Mucosa of rectum (tissue), 2 donors: ENCODE measurements around the gene SMG7.

Experiments used
- H3K27ac ChIP-seq, 2 donors: one replicate each; pipeline ENCODE4 v1.7.0; 2013; ENCODE audit warnings: inconsistent platforms in 2 of 2, low read depth in 2 of 2, low read length in 2 of 2
- H3K27me3 ChIP-seq, 2 donors: one replicate each; pipeline ENCODE4 v1.7.0; 2013; ENCODE audit warnings: low read length in 2 of 2; ENCODE audit not compliant: control insufficient read depth in 2 of 2, insufficient read depth in 2 of 2
- H3K36me3 ChIP-seq, 2 donors: one replicate each; pipeline ENCODE4 v1.7.0; 2013; ENCODE audit warnings: low read length in 2 of 2; ENCODE audit not compliant: control insufficient read depth in 2 of 2, insufficient read depth in 2 of 2
- H3K4me1 ChIP-seq, 2 donors: one replicate each; pipeline ENCODE4 v1.7.0; 2013; ENCODE audit warnings: low read length in 2 of 2, mild to moderate bottlenecking in 1 of 2; ENCODE audit not compliant: control insufficient read depth in 2 of 2, insufficient read depth in 2 of 2
- H3K4me3 ChIP-seq, 2 donors: one replicate each; pipeline ENCODE4 v1.7.0; 2013; ENCODE audit warnings: low read length in 2 of 2
- H3K9ac ChIP-seq, 2 donors: one replicate each; pipeline ENCODE4 v1.7.0; 2013; ENCODE audit warnings: low read length in 2 of 2, low read depth in 1 of 2, mild to moderate bottlenecking in 1 of 2
- H3K9me3 ChIP-seq, 2 donors: one replicate each; pipeline ENCODE4 v1.7.0; 2013; ENCODE audit warnings: low read length in 2 of 2; ENCODE audit not compliant: control insufficient read depth in 2 of 2
- donor health status: healthy.
- donor health status: Normal muscosa, but diverticular disease.

SMG7 gene

DNA sequence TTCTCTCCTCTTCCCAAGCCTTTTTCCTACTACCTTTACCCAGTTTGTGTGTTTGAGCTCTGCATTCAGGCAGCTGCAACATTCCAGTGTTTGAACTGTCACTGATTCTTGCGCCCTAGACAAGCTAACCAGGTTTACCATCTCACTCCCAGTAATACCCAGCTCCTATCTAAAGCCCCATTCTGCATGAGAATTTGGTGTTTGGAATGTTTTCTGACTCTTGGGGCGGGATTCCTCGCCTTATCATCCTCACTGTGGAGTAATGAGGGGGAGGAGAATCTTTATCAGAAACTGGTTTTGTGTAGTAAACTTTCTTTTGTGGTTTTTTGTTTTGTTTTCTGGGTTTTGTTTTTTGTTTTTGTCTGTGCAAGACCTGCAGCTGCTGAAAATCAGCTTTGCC, 81.5 kb downstream of the SMG7 start:
- H3K4me1 ChIP-seq: no peaks in the 10 kb centered on the region
- H3K27ac ChIP-seq: no peak overlapping the region
- no peaks in the 10 kb centered on the region for H3K27me3 ChIP-seq
- no peaks in the 10 kb centered on the region for H3K9me3 ChIP-seq
- no peak overlapping the region for H3K9ac ChIP-seq
- no peak overlapping the region for H3K4me3 ChIP-seq
- H3K36me3 ChIP-seq: peaks cover 51 to 57% of the 10 kb centered on the region in 2 donors

DNA sequence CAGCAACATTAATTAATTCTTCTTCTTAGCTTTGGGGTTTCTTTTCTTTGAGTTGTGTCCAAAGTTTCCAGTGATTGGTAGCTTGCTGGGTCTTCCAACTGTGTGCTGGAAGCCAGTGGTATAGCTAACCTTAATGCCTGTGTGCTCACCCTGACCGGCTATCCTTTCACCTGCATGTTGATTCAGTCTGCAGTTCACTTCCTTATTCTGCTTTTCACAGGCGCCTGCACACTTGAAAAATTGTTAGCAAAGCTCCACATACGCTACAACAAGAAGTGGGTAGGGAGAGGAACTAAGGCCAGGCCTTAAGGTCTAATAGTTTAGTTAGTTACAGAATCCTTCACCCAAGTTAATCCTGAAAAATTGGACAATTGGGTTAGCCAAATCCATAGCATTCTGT, 82.3 kb downstream of the SMG7 start:
- Histone ChIP-seq H3K27ac (no peak overlapping the region), H3K9ac (no peak overlapping the region), H3K36me3 (peaks cover 45 to 49% of the 10 kb centered on the region in 2 donors), H3K4me1 (no peaks in the 10 kb centered on the region), H3K9me3 (no peaks in the 10 kb centered on the region), H3K4me3 (no peak overlapping the region), H3K27me3 (no peaks in the 10 kb centered on the region)

DNA sequence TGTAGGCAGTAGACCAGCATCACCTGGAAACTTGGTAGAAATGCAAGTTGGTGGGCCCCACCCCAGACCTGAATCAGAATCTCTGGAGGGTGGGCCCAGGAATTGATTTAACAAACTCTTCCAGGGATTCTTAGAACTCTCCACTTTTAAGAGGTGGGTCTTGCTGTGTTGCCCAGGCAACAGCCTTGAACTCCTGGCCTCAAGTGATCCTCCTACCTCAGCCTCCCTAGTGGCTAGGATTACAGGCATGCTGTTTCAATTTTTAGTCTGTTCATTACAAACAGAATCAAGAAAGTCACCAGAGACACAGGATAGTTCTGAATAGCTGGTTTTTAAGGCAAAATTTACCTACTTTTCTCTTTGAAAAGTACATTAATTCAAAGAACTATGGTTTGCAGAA, 86.8 kb downstream of the SMG7 start:
- Histone ChIP-seq H3K36me3 (peaks cover 7 to 11% of the 10 kb centered on the region in 2 donors), H3K9me3 (no peaks in the 10 kb centered on the region), H3K27ac (no peak overlapping the region), H3K27me3 (no peaks in the 10 kb centered on the region), H3K4me1 (no peaks in the 10 kb centered on the region), H3K4me3 (no peak overlapping the region), H3K9ac (no peak overlapping the region)

DNA sequence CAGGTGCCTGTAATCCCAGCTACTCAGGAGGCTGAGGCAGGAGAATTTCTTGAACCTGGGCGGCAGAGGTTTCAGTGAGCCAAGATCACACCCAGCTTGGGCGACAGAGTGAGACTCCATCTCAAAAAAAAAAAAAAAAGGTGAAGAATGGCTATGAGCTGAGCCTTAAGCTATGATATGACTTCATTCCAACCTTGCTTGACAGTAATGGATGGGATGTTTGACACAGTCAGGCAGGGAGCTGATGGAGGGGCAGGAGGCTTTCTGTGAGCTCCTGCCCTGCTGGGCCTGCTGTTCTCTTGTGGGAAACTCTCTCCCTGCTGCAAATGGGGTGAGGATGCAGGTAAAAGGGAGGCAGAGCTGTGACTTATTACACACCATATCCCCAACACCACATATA, 90.4 kb downstream of the SMG7 start:
- Histone ChIP-seq H3K9ac (no peak overlapping the region), H3K36me3 (peaks cover 0 to 2% of the 10 kb centered on the region in 2 donors), H3K27me3 (no peaks in the 10 kb centered on the region)

DNA sequence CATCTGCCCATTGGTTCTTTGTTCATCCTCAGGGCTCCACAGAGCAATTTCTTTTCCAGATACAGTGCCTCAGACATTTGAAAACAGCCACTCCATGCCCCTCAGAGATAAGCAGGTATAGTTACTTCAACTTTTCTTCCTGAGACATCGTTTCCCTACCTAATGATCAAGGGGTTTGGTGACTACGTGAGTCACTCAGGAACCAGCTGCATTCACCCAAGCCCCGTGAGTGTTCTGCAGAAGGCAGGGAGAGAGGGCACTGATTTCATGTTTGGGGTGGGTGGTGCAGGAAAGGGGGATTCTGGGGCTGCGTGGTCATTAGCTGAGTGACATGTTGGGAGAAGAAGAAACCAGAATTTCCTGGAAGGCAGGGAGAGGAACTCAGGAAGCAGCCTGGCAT, 93.0 kb downstream of the SMG7 start:
- Histone ChIP-seq H3K27me3 (no peaks in the 10 kb centered on the region), H3K4me3 (no peak overlapping the region), H3K4me1 (peaks cover 0 to 4% of the 10 kb centered on the region in 2 donors), H3K9ac (no peak overlapping the region), H3K27ac (no peak overlapping the region), H3K9me3 (no peaks in the 10 kb centered on the region), H3K36me3 (peaks cover 0 to 2% of the 10 kb centered on the region in 2 donors)

More for the DNA sequence above, 90.4 kb downstream of the SMG7 start:
- no peak overlapping the region for H3K27ac ChIP-seq
- no peaks in the 10 kb centered on the region for H3K9me3 ChIP-seq
- H3K4me1 ChIP-seq: peaks cover 0 to 4% of the 10 kb centered on the region in 2 donors
- H3K4me3 ChIP-seq: no peak overlapping the region

DNA sequence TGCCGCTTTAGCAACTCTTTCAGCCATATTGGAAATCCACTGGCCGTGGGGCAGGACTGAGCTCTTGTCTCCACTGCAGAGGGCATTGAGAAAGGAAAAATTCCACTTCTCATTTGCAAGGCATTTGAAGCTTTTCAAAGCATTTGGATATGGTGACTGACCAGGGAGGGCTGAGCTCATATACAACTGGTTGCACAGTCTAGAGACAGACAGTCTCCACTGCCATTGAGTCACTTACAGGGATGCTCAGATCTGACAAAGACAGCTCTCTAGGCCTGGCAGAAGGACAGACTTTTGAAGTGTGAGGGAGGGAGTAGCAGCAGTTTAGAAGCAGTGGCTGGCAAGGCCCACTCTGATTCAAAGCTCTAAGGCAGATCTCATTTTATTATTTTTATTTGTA, 93.7 kb downstream of the SMG7 start:
- H3K4me3 ChIP-seq: no peak overlapping the region
- H3K4me1 ChIP-seq: peaks cover 0 to 4% of the 10 kb centered on the region in 2 donors
- no peak overlapping the region for H3K9ac ChIP-seq
- H3K9me3 ChIP-seq: no peaks in the 10 kb centered on the region
- no peaks in the 10 kb centered on the region for H3K27me3 ChIP-seq
- H3K36me3 ChIP-seq: peaks cover 0 to 2% of the 10 kb centered on the region in 2 donors
- no peak overlapping the region for H3K27ac ChIP-seq

DNA sequence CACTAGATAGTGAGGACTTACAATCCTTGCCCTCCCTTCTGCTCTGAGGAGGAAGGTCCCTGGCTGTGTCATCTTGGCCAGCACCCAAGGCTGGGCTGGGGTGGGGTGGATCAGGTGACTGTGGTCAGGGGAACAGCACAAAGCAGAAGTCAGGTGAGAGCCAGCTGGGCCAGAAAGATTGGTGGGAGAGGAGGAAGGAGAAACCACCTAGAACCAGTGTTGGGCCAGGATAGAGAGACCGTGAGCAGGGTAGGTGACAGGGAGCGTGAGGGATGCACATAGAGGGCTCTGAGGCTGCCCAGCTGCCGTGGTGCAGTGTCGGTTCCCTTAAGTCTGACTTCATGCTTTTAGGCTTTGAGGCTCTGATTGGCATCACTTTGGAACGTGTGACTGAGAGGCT, 95.3 kb downstream of the SMG7 start:
- Histone ChIP-seq H3K27me3 (no peaks in the 10 kb centered on the region), H3K36me3 (peaks cover 0 to 2% of the 10 kb centered on the region in 2 donors), H3K9ac (no peak overlapping the region), H3K4me1 (peaks cover 0 to 4% of the 10 kb centered on the region in 2 donors), H3K9me3 (no peaks in the 10 kb centered on the region), H3K27ac (peak overlapping the region in 1 of 2 donors; percentile 32), H3K4me3 (no peak overlapping the region)

DNA sequence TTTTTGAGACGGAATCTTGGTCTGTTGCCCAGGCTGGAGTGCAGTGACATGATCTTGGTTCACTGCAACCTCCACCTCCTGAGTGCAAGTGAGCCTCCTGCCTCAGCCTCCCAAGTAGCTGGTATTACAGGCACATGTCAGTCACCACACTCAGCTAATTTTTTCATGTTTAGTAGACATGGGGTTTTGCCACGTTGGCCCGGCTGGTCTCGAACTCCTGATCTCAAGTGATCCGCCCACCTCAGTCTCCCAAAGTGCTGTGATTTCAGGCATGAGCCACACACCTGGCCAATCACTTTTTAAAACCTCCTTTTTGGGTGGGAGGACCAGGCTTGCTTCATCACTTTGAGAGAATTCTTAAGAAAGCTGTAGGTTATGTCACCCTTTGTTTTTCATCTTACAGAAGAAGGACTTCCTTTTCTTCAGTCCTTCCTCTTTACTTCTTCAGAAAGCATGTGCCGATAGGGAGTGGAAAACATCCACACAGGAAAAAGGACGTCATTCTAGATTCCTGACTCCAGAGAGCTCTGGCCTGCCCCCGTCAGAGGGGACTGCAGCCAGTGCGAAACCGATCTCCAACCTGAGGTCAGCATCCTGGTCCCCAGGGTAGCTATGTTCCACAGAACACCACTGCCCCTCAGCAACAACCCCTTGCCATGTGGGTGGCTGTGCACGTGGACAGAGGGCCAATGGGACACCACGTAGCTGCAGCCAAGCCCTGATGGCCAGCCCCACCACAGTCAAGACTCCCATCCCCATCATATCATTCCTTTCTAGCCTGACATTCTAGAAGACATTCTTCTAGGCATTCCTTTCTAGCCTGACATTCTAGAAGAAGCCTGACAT, 96.1 kb downstream of the SMG7 start:
- peaks cover 0 to 4% of the 10 kb centered on the region in 2 donors for H3K4me1 ChIP-seq
- H3K27ac ChIP-seq: no peak overlapping the region
- H3K27me3 ChIP-seq: no peaks in the 10 kb centered on the region
- no peaks in the 10 kb centered on the region for H3K9me3 ChIP-seq
- H3K36me3 ChIP-seq: no peaks in the 10 kb centered on the region
- no peak overlapping the region for H3K4me3 ChIP-seq
- no peak overlapping the region for H3K9ac ChIP-seq

DNA sequence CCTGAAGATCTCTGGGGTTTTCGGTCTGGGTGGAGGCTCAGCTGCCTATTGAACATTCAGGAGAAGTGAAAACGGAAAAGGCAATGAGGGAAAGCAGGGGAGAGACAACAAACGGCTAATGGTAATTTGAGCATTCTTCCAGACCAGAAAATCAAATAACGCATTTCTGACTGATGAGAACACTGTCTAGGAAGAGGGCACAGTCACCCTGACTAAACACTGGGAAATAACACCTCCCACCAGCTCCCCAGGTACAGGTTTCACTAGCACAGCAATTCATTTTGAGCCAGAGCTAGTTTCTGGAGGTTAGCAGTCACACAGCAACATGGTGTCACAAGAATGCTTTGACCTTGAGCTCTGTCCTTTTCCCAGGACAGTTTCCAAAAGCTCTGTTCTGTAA, 96.8 kb downstream of the SMG7 start:
- no peaks in the 10 kb centered on the region for H3K27me3 ChIP-seq
- H3K36me3 ChIP-seq: no peaks in the 10 kb centered on the region
- peaks cover 0 to 4% of the 10 kb centered on the region in 2 donors for H3K4me1 ChIP-seq
- H3K27ac ChIP-seq: no peak overlapping the region
- H3K4me3 ChIP-seq: no peak overlapping the region
- H3K9ac ChIP-seq: no peak overlapping the region
- no peaks in the 10 kb centered on the region for H3K9me3 ChIP-seq

DNA sequence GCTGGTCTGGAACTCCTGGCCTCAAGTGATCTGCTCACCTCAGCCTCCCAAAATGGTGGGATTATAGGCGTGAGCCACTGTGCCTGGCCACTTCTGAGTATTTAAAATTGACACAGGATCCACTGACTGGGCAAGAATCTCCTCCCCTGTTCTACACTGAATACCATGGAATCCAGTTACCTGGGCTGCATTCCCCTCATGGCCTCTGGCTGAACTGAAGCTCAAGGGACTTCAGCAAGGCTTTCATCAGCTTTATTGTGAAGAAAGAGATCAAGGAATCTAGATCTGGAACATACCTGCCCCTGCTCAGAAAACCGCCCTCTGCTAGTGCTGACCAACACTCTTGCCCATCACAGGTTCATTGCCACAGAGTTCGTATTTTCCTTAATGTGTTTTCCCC, 97.5 kb downstream of the SMG7 start:
- Histone ChIP-seq H3K27ac (no peak overlapping the region), H3K9me3 (no peaks in the 10 kb centered on the region), H3K27me3 (no peaks in the 10 kb centered on the region), H3K4me3 (no peak overlapping the region), H3K9ac (no peak overlapping the region), H3K4me1 (peaks cover 0 to 4% of the 10 kb centered on the region in 2 donors), H3K36me3 (no peaks in the 10 kb centered on the region)
